GM12872 (cell line): ENCODE measurements around the gene CGAS.

ENCODE experiments used
- TF ChIP-seq, protein P1 (sequence below): IDR thresholded peaks from 3 replicates; pipeline ENCODE4 v1.5.1; 2011; ENCODE audit warnings: low read depth, mild to moderate bottlenecking, low read length, moderate library complexity; ENCODE audit not compliant: insufficient read depth

The CGAS gene

DNA sequence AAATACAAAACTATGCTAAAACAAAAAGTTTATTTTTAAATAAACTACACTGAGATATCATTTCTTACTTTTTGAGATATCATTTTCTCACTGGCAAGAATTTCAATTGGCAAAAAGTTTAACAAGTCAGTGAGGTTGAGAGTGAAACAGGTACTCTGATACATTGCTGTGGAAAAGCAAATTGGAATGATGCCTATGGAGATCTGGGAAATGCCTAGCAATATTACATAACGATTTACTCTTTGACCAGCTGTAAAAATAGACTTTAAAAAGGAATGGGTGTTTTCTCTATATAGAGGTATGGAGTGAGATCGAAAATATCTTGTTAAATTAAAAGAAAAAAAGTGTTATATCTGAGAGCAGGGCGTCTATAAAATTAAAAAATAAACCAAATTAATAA is 16.9 kb downstream of the CGAS start:
- TF ChIP-seq, protein P1, sequence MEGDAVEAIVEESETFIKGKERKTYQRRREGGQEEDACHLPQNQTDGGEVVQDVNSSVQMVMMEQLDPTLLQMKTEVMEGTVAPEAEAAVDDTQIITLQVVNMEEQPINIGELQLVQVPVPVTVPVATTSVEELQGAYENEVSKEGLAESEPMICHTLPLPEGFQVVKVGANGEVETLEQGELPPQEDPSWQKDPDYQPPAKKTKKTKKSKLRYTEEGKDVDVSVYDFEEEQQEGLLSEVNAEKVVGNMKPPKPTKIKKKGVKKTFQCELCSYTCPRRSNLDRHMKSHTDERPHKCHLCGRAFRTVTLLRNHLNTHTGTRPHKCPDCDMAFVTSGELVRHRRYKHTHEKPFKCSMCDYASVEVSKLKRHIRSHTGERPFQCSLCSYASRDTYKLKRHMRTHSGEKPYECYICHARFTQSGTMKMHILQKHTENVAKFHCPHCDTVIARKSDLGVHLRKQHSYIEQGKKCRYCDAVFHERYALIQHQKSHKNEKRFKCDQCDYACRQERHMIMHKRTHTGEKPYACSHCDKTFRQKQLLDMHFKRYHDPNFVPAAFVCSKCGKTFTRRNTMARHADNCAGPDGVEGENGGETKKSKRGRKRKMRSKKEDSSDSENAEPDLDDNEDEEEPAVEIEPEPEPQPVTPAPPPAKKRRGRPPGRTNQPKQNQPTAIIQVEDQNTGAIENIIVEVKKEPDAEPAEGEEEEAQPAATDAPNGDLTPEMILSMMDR = no peak

DNA sequence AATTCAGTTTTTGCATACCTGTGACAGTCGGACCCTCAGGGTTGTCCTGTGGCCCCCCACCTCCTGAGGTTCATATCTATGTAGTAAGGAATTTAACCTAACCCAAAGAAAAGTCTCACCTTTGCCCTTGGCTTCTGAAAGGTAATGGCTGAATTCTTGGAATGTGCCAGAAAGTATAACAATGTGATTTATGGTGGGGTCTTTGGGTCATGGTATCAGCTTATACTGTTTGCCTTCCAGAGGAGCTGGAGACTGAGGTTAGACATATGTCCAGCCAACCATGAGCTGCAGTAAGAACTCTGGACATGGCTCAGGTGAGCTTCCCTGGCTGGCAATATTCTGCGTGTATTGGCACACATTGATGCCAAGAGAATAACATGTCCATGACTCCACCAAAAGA is 30.6 kb downstream of the CGAS start:
- TF ChIP-seq, protein P1 = no peak

- TF ChIP-seq, protein P1 = no peak
These were observed 33.9 kb downstream of the CGAS start for GRCh38 chr6:73418081-73418741.

GRCh38 chr6:73413102-73413501 is 39.0 kb downstream of the CGAS start:
- TF ChIP-seq, protein P1 = no peak

DNA sequence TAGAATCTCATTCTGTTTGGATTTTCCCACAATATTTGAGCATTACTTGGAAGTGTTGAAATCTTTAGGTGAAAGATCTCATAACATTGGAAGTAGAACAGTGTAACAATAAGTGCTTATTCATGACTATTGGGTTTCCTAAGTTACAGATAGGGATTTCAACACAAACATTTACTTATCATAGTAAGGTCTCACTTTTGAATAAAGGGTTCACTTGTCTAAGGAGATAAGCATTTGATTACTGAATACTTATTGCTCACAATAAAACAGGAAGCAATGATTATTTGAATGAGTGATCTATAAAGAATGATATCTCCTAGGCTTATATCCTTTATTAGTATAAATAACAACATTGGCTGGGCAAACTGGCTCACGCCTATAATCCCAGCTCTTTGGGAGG is 42.7 kb downstream of the CGAS start:
- TF ChIP-seq, protein P1 = no peak

DNA sequence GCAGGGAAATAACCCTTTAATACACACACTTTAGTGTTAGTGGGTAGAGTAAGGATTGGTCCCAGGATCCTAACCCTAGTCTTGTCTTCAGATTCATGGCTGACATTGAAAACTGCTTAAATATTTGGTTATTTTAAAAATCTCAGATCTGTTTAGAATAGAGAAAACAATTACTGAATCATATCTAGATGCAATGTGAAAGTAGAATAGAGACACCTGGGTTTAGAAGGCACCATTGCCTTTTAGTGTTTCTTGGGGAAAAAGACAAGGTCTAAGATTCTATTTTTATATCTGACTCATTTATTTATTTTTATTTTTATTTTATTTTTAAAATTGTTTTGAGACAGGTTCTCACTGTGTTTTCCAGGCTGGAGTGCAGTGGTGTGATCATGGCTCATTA is 51.4 kb downstream of the CGAS start:
- TF ChIP-seq, protein P1 = no peak

- TF ChIP-seq, protein P1 = no peak
These were observed 56.2 kb downstream of the CGAS start for GRCh38 chr6:73395875-73396274.
